Measurements from ENCODE around the gene RIPOR2.
A peak's percentile ranks its signal among the peaks of the same experiment; 100 is the strongest.

Gene RIPOR2

DNA sequence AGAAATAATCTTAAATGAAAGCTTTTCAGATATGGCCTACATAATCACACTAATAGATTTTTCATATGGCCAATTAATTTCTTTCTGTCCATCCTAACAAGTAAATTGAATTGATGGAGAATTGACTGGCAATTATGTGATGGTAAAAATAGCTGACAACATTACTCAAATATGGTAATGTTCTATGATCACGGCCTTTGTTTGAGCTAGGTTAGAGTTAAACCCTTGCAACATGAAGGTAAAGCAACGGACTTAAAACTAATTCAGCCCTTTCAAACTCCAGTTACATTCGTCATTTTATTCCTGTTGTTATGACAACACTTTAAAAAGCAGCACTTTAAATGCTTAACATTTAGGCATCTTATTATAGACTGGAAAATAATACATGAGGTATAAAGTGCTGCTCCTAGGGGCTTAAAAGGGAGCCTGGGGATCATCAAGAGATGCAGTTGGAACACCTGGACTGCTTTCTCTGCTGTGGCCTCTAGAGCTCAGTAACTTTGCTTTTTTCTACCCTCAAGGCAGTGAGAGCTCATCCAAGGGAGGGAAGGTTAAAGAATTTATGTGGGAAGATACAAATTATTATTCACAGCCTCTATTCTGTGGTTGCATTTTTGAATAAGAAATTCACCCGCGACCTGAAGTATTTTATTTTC is 46.9 kb downstream of the RIPOR2 start:
- TF ChIP-seq, protein P1, sequence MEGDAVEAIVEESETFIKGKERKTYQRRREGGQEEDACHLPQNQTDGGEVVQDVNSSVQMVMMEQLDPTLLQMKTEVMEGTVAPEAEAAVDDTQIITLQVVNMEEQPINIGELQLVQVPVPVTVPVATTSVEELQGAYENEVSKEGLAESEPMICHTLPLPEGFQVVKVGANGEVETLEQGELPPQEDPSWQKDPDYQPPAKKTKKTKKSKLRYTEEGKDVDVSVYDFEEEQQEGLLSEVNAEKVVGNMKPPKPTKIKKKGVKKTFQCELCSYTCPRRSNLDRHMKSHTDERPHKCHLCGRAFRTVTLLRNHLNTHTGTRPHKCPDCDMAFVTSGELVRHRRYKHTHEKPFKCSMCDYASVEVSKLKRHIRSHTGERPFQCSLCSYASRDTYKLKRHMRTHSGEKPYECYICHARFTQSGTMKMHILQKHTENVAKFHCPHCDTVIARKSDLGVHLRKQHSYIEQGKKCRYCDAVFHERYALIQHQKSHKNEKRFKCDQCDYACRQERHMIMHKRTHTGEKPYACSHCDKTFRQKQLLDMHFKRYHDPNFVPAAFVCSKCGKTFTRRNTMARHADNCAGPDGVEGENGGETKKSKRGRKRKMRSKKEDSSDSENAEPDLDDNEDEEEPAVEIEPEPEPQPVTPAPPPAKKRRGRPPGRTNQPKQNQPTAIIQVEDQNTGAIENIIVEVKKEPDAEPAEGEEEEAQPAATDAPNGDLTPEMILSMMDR (IDR thresholded peaks at IDR 0.05; ENCODE audit: low read depth, low read length, missing control alignments): no peak
- H3K4me3 ChIP-seq (replicated peaks; ENCODE audit: low read depth, low read length): no peak overlapping the region
- no peak for DNase-seq (ENCODE audit: extremely low read depth, low read depth)

DNA sequence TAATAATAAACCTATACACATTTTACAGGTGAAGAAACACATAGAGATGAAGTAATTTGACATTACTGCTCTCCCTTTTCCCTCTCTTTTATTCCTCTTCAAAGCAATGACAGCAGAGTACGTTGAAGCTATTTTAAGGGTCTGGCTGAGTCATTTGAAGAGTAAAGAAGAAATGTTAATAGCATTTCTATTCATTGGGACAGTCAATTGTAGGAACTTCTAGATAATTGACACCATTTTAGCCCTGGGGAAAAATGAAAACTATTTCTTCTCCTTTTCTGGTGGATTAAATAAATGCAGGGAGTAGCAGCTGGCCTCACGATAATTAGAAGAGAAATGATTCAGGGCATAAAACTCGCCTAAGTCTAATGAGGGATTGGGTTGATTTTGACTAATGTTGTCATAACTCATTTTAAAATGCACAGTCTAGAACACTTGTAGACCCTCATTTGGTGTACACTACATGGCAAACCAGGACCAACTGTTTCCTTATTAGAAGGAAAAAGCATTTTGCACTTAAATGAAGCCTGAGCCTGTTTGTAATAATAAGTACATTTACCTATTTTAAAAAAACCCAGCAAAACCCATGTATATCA is 48.1 kb downstream of the RIPOR2 start:
- TF ChIP-seq, protein P1 (IDR thresholded peaks at IDR 0.05; ENCODE audit: low read depth, low read length, missing control alignments): no peak
- DNase-seq (ENCODE audit: extremely low read depth, low read depth): no peak

DNA sequence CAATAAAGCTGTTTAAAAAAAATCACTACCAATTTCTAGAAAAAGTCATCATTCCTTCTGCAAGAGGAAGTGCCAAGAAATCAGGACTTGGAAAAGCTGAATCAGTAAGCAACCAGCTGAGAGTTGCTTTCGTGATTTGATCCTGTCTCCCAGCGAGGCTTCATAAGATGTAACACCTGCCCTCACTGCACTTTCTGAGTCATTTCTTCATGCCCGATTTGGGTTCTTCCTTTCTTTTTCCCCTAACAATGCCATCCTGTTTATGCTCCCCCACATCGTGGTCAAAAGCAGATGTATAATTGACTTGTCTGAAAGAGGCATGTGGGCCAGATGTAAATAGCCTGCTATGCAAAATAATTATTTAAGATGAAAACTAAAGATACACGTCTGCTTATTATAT is 52.1 kb downstream of the RIPOR2 start:
- TF ChIP-seq, protein P1 (IDR thresholded peaks at IDR 0.05; ENCODE audit: low read depth, low read length, missing control alignments): no peak
- H3K4me3 ChIP-seq (replicated peaks; ENCODE audit: low read depth, low read length): no peak overlapping the region

More for the DNA sequence above, 48.1 kb downstream of the RIPOR2 start:
- H3K4me3 ChIP-seq (replicated peaks; ENCODE audit: low read depth, low read length): no peak overlapping the region

DNA sequence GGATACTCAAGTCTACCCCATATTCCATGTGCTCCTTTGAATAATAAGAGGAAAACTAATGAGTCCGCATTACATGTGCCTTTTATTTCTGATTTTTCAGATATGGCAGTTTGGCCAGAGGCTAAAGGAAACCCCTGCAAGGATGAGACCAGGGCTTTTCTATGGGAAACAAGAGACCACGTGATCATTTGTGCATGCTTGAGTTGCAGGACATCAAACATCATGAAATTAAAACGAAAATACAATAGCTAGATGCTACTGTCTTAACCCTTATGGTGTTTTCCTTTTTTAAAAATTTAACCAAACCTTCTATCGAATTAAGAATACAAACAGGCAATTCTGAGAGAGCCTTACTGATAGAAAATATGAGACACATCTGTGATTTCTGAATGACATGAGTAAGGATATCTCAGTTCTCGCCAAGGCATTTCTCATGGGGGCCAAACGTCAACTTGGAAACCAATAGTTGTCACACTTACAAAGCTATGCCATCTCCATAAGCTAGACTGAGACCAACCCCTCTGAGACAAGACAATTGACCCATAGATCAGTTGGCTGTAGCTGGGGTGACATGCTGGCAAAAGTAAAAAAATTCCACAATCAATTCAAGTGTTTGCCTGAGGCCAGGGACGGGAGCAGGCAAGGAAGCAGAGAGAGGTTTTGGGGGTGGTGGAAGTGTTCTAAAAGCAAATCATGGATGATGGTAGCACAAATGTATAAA is 52.8 kb downstream of the RIPOR2 start:
- TF ChIP-seq, protein P1 (IDR thresholded peaks at IDR 0.05; ENCODE audit: low read depth, low read length, missing control alignments): no peak
- no peak overlapping the region for H3K4me3 ChIP-seq (replicated peaks; ENCODE audit: low read depth, low read length)
- no peak for DNase-seq (ENCODE audit: extremely low read depth, low read depth)

More for the DNA sequence above, 52.1 kb downstream of the RIPOR2 start:
- DNase-seq (ENCODE audit: extremely low read depth, low read depth): peak; percentile 80

DNA sequence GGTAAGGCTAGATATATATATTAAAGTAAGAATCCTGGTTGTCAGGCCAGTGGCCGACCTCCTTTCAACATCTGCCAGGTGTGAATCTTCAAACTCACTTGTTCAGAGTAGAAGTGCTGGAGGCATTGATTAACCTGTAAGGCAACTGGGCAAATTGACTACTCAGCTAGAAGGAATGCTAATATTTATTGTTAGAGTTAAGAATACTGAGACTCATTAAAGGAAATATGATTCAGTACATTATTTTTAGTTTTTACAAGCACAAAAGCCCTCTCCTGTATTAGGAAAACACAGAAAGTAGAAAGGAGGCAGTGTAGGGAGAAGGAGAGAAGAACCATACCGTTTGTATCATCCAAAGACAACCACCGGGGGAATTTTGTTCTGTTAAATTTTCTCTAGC is 53.5 kb downstream of the RIPOR2 start:
- TF ChIP-seq, protein P1 (IDR thresholded peaks at IDR 0.05; ENCODE audit: low read depth, low read length, missing control alignments): no peak
- no peak for DNase-seq (ENCODE audit: extremely low read depth, low read depth)
- no peak overlapping the region for H3K4me3 ChIP-seq (replicated peaks; ENCODE audit: low read depth, low read length)

DNA sequence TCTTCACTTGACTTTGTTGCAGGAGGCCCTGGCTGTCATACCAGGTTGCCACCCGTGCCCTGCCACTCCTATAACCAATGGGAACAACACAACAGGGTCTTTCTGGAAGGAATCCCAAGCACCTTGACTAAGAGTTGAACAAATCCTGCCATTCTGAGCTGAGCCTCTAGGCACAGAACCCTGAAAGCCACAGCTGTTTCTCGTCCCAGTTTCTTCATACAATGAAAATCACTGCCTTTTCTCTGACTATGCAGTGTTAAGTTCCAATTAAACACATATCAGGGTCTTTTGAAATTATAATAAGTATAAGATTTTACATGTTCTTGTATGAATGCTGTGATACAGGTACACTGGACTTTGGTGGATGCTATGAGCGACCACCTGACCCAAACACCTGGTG is 54.4 kb downstream of the RIPOR2 start:
- DNase-seq (ENCODE audit: extremely low read depth, low read depth): no peak
- TF ChIP-seq, protein P1 (IDR thresholded peaks at IDR 0.05; ENCODE audit: low read depth, low read length, missing control alignments): no peak
- no peak overlapping the region for H3K4me3 ChIP-seq (replicated peaks; ENCODE audit: low read depth, low read length)

Measured in HFF-Myc (cell line).